ENCODE data around the gene CEP63.
"Not testable (repeated sequence)": the region's sequence is repeated elsewhere in the genome, so short reads cannot be mapped to it uniquely, and the experiment has no call there.

The CEP63 gene

DNA sequence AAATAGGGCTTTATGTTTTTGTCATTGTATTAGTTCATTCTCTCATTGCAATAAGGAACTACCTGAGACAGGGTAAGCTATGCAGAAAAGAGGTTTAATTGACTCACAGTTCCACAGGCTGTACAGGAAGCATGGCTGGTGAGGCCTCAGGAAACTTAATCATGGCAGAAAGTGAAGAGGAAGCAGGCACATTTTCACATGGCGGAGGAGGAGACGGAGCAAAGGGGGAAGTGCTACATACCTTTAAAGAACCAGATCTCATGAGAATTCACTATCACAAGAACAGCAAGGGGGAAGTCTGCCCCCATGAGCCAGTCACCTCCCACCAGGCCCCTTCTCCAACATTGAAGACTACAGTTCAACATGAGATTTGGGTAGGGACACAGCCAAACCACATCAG is 25.6 kb downstream of the CEP63 start:
- no peak for DNase-seq (ENCODE audit: low read depth in 4 of 4, low spot score in 1 of 4)

DNA sequence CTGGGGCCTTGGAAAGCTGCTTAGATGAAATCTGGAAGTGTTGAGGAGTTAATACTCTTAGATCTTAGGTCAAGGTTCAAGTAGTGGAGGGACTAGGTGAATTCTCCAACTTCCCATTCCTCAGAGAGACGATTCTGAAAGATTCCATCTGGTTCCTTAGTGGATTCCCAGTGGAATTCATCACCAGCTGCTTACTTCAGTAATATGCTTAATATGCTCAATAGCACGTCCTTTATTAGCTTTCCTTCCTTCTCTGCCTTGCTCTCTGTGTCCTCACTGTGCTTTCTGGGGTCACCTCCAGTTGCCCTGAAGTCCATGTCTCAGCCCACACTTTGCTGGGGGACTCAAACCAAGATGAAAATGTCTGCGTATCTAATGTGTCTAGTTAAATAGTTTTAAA is 31.0 kb downstream of the CEP63 start:
- DNase-seq (ENCODE audit: low read depth in 4 of 4, low spot score in 1 of 4) = no peak

DNA sequence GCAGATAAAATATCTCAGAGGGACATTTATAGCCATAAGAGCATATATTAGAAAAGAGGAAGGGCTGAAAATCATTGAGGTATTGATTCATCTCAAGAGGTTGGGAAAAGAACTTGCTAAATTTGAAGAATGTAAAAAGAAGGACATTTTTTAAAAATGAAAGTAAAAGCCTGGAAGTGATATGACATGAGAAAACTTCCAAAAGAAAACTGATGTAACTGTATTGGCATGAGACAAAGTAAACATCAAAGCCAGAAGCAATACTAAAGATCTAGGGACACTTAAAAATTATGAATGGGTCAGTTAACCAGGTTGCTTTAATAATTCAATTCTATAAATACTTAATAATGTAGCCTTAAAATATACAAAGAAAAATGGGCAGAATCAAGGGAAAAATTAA is 31.9 kb downstream of the CEP63 start:
- DNase-seq (ENCODE audit: low read depth in 4 of 4, low spot score in 1 of 4) = no peak

DNA sequence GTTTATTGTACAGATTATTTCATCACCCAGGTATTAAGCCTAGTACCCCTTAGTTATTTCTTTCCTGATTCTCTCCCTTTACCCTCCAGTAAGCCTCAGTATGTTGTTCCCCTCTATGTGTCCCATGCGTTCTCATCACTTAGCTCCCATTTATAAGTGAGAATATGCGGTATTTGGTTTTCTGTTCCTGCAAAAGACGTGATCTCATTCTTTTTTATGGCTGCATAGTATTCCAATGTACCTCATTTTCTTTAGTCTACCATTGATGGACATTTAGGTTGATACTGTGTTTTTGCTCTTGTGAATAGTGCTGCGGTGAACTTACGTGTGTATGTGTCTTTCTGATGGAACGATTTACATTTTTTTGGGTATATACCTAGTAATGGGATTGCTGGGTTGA is 36.7 kb downstream of the CEP63 start:
- no peak for DNase-seq (ENCODE audit: low read depth in 4 of 4, low spot score in 1 of 4)

DNA sequence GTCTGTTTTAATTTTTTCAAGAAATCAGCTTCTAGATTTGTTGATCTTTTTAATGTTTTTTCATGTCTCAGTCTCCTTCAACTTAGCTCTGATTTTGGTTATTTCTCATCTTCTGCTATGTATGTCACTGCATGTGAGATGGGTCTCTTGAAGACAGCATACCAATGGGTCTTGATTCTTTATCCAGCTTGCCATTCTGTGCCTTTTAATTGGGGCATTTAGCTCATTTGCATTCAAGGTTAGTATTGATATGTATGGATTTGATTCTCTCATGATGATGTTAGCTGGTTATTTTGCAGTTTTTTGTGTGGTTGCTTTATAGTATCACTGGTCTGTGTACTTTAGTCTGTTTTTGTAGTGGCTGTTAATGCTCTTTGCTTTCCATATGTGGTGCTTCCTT is 39.4 kb downstream of the CEP63 start:
- DNase-seq (ENCODE audit: low read depth in 4 of 4, low spot score in 1 of 4) = no peak

DNA sequence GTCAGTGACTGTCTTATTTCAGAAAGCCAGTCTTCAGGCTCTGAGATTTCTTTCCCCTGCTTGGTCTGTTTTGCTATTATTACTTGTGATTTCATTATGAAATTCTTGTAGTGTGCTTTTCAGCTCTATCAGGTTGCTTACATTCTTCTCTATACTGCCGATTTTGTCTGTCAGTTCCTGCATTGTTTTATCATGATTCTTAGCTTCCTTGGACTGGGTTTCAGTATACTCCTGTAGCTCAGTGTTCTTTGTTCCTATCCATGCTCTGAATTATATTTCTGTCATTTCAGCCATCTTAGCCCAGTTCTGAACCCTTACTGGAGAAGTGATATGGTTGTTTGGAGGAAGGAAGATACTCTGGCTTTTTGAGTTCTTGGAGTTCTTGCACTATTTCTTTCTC is 40.5 kb downstream of the CEP63 start:
- DNase-seq (ENCODE audit: low read depth in 4 of 4, low spot score in 1 of 4) = no peak

DNA sequence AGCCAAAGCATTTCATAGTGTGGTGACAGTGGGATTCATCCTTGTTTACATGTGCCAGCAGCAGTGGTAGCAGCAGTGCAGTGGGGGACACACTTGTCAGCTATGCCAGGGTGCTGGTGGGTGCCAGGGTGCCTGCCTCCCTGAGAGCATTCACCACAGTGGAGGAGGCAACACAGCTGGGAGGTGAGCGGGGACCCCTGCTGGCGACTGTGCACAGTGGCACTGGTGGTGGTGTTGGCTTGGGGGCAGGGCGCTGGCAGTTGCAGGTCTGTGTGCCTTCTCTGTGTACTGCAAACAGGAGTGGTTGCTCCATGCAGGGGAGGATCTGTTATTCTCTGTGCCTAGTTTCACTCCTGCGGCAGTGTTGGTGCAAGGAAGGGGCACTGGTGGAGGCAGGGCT is 41.2 kb downstream of the CEP63 start:
- peak in 1 of 4 experiments; percentile 1 for DNase-seq (ENCODE audit: low read depth in 4 of 4, low spot score in 1 of 4)

DNA sequence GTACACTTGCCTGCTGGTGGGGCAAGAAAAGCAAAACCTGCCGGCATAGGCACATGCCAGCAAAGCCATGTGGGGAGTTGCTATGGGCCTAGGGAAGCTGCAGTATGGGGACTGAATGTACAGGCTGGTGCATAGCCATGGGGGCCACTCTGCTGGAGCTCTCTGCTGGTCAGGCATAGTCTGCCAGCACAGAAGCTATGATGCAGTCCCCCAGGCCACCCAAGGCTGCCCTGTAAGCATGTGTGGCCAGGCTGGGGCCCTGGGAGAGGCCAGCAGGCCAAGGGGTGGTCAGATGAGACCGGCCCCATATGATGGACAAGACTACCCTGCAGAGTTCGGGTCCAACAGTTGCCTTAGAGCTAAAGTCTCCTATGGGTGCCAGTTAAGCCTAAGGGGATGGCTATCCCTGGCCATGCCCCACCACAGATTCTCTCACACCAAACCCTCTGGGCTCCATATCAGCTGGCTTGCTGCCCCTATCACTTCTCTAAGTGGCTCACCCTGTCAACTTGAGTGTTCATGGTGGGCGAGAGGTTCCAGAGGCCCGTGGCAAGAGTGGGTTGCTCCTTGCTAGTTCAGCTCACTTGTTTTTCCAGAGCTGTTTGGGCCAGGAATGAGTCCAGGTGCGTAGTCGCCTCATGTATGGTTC is 41.8 kb downstream of the CEP63 start:
- DNase-seq (ENCODE audit: low read depth in 4 of 4, low spot score in 1 of 4) = no peak

DNA sequence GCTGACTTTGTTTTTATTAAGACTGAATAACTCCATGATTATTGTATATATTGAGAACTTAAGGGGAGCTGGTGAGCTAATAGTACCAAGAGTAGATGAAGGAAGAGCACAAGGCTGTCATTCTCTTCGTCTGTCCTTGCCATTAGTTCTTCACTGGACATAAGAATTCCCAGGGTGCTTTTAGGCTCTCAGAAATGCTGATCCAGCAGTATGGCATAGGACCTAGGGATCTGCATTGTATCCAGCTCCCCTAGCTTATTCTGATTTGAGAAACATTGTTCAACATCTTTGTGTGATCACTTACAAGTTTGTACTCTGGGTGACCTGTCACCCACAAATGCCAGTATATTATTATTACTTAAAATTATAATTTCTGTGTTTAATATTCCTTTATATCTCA is 47.6 kb downstream of the CEP63 start:
- DNase-seq (ENCODE audit: low read depth in 4 of 4, low spot score in 1 of 4) = no peak

DNA sequence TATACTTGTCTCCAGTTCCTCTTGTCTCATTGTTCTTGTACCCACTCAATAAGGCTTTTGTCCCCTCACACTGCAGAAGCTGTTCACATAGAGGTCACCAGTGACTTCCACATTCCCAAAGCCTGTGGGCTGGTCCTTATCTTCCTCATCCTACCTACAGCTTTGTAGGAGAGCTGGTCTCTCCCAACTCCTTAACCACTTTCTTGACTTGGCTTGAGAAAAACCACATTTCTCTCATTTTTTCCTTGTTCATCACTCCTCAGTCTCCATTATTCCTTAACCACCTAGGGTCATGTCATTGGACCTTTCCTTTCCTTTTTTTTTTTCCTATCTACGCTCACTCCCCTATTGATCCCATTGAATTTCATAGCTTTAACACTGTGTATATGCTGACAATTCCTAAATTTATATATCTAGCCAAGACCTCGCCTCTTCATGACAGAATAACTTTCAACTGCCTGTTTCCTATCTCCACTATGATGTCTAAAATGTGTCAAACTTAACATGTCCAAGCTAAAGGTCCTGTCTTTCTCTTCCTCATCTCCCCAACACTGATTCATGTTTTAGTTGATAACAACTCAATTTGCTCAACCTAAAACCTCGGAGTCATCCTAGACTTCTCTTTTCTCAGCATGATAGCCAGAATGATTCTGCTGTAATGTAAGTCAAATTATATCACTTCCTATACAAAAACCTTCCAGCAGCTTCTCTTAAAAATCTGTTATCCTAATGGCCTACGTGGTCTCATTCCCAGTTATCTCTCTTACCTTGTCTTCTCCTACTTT is 49.5 kb downstream of the CEP63 start:
- DNase-seq (ENCODE audit: low read depth in 4 of 4, low spot score in 1 of 4) = no peak

DNA sequence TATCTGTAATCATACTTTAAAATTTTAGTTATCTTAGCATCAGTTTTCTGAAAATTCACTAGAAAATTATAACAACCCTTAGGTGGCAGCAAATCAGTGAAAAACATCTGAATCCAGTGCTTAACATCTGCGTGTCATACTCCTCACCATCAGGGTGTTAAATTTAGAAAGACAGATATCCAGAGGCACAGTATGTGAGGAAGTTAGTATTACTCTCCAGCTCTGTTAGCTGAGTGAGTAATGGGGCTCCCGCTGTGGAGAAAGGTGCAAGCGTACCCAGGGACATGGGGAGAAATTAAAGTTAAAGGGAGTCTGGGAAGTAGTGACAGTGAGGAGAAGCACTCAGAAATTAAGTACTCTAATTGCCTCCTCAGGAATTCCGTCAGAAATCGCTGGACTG is 50.9 kb downstream of the CEP63 start:
- DNase-seq (ENCODE audit: low read depth in 4 of 4, low spot score in 1 of 4) = no peak

DNA sequence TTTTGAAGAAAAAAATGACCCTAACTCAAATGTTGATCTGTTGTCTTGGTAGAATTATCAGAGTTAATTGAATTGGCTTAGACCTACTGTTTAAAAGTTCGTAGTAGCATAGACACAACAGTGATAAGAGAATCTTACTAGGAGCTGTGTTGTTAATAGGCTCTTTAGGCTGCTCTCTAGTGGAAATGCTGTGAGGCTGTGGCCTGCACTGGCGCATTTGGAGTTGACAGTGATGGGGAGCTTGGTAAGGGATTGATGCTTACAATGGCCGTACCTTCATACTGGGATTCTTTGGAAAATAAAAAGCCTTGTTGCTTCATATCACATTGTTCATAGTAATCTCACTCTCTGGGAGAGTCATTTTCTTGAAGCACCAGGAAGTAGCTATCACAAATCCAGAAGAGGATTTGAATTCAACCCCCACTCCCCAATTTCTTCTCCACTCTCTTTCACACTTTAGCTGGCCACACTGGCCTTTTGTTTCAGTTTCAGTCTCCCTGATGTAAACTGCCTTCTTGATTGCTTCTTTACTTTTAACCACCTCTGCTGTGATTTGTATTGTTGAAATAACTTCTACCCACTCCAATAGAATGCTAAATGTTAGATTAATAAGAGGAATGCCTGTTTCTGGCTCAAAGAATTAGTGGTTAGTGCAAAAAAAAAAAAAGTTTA is 56.6 kb downstream of the CEP63 start:
- DNase-seq (ENCODE audit: low read depth in 4 of 4, low spot score in 1 of 4) = no peak

DNA sequence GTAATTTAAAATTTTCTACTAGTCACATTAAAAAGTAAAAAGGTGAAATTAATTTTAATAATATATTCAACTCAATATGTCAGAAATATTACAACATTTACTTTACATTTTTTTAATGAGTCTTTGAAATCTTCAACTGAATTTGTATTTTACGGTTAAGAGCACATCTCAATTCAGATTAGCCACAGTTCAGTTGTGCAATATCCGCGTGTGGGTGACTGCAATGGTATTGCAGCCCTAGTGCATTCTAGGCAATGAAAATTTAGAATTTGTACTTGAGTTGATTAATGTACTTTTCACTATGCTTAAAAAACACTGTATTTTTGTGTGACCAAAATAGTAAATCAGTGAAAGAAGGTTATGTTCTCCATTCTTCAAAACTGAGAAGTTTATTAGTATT is 57.3 kb downstream of the CEP63 start:
- DNase-seq (ENCODE audit: low read depth in 4 of 4, low spot score in 1 of 4) = no peak

DNA sequence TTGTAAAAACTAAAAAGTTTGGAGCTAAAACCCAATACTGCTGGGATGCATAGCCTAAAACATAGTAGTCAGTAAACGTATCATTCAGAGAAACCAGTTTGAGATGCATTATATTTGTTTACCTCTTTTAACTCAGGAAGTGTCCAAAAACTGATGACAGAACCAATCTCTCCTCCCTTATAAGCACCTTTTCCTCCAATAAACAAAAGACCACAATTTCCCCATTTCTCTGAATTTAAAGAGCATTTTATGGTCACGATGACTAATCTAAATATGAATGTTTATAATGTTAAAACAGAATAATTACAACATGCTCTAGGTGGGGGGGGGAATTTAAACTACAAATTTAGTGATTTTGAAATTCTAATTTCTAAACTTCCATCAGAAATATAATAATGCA is 58.5 kb downstream of the CEP63 start:
- no peak for DNase-seq (ENCODE audit: low read depth in 4 of 4, low spot score in 1 of 4)

DNA sequence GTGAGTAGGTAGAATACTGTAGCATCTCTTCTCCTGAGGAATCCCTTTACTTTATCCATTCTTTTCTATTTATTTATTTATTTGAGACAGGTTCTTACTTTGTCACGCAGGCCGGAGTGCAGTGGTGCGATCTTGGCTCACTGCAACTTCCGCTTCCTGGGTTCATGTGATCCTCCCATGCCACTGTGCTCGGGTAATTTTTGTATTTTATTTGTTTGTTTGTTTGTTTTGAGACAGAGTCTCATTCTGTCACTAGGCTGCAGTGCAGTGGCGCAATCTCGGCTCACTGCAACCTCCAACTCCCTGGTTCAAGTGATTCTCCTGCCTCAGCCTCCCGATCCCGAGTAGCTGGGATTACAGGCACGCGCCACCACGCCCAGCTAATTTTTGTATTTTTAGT is 58.9 kb downstream of the CEP63 start:
- not testable (repeated sequence) for DNase-seq (ENCODE audit: low read depth in 4 of 4, low spot score in 1 of 4)

DNA sequence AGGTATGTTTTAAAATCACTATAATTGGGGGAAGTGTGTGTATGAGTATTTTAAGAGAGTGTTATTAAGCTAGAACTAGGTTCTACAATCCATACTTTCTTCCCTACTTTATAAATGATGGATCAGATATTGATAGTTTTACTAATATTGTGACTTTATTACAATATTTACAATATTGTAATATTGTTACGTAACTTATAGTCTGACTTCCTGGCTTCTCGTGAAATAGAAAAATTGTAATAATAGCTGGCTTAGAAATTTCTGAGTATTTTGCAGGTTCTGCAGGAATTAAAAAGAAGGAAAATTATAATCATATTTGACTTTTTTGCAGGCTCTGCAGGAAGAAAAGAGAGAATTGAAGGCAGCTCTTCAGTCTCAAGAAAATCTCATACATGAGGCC is 60.0 kb downstream of the CEP63 start:
- DNase-seq (ENCODE audit: low read depth in 4 of 4, low spot score in 1 of 4) = no peak

DNA sequence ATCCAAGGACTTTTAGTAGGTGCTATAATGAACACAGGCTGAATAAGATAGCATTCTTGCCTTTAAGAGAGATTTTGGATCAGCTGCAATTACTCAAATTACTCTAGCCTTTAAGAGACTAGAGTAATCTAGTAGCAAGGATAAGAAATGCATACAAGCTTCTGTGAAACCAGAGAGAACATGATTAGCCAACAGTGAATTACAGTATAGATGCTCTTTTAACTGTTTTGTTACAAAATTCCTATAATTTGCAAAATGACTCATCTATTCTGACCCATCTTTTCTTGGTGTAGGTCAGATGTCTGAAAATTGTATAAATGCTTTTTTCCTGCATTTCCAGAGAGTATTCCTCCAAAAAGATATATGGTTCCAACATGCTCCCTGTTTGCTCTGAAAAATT is 66.9 kb downstream of the CEP63 start:
- no peak for DNase-seq (ENCODE audit: low read depth in 4 of 4, low spot score in 1 of 4)

DNA sequence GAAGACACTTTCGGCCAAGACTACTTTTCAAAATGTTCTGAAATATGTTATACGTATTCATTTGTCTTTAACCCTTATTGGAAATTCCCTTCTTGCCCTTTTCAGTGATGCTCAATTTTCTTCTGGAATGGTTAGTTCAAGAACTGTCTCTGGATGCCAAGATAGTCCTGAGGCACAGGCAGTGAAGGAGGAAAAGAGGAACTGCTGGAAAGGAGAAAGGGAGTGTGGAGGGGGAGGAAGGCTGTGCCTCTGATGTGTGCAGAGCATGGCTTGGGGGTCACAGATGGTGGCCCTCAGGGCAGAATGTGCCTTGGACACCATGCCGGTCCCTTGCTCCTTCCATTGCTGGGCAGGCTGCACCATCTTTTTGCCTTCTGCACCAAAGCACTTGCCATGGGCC is 73.7 kb downstream of the CEP63 start:
- DNase-seq (ENCODE audit: low read depth in 4 of 4, low spot score in 1 of 4) = no peak

DNA sequence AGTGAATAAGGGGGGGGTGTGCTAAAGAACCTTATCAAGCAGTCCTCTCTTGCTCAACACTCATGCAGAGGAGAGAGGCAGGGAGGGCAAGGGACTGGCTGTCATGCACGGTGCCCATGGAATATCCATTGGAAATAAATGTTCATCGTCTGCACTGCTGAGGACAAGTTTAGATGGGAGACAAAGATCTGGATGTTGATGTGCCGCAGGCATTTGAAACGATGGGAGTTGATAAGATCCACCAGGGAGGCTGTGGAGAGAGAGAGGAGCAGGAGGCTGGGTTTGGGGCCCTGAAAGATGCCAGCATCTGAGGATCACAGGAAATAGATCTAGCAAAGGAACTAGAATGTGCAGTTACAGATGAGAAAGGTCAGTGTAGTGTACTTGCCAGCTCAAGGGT is 76.2 kb downstream of the CEP63 start:
- DNase-seq (ENCODE audit: low read depth in 4 of 4, low spot score in 1 of 4) = no peak

DNA sequence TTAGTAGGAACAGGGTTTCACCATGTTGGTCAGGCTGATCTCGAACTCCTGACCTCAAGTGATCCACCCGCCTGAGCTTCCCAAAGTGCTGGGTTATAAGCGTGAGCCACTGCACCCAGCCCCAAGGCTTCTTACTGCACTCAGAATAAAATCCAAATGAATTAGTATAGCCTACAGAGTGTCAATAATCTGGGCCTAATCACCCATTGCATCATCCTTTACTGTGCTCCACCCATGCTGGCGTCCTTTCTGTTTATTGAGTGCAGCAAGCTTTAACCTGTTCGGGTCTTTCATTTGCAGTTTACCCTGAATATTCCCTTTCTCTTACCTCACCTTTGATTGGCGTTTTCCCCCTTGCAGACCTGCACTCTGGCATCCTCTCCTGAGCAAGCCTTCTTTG is 77.7 kb downstream of the CEP63 start:
- DNase-seq (ENCODE audit: low read depth in 4 of 4, low spot score in 1 of 4) = no peak

DNA sequence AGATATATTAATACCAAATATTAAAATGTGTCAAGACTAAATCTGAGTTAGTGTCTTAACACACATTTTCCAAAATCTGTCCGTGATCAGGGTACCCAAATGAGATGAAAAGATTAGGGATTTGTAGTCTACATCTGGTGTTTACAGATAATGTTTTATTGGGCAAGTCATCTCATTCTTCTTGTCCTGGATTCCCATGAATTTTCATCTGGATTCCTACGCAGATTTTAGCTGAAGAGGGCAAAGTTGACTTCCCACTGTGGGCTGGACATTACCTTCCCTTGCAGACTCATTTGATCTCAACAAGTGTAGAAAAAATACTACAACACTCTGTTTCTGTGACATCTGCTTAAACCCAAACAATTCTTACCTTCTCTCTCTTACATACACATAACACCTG is 79.1 kb downstream of the CEP63 start:
- no peak for DNase-seq (ENCODE audit: low read depth in 4 of 4, low spot score in 1 of 4)

DNA sequence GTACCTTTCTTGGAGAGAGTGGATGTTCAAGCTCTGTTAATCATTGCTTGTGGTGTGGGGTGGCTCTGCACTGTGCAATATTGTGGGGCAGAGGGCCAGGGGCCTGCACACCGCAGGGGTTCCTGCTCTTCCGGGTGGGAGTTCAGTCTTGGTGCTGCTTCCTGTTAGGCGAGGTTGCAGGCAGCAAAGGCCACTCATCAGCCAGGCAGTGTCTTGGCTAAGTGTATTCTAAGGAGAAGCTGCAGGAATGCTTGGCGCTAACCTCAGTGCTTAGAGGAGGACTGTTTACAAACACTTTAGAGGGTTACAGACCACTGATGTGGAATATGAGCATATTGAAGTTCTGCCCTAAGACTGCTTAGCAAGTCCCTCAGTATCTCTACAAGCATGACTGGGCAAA is 81.7 kb downstream of the CEP63 start:
- DNase-seq (ENCODE audit: low read depth in 4 of 4, low spot score in 1 of 4) = no peak

DNA sequence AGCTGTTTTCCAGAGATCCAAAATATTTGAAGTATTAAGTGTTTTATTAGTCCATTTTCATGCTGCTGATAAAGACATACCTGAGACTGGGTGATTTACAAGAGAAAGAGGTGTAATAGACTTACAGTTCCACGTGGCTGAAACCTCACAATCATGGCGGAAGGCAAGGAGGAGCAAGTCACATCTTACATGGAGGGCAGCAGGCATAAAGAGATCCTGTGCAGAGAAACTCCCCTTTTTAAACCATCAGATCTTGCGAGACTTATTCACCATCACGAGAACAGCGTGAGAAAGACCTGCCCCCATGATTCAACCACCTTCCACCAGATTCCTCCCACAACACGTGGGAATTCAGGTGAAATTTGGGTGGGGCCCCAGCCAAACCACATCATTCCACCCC is 82.9 kb downstream of the CEP63 start:
- DNase-seq (ENCODE audit: low read depth in 4 of 4, low spot score in 1 of 4) = no peak

All from stimulated activated CD4-positive, alpha-beta T cell treated with anti-CD3 and anti-CD28 coated beads, Interleukin-1b, Interleukin-23, amount 100 ng/mL, for 24 hours (primary cell).